Memory B cell (primary cell): ENCODE measurements around the gene TCF7.

Experiments
- ATAC-seq: fragments of 150-1000 bp; cut with Tn5 transposase; 2 replicates; pipeline ENCODE4 v1.10.0; 2021; ENCODE audit warnings: low read depth, mild to moderate bottlenecking, moderate library complexity
- DNase-seq, 2 donors: peaks; one replicate each; pipeline ENCODE4 v3.0.0; 2022; ENCODE audit warnings: low spot score in 2 of 2
- H3K27ac Mint-ChIP-seq: one replicate; pipeline ENCODE4 v1.8.0; 2022; ENCODE audit warnings: mild to moderate bottlenecking, moderate library complexity, mixed read lengths
- H3K27me3 Mint-ChIP-seq: one replicate; pipeline ENCODE4 v1.8.0; 2022; ENCODE audit warnings: mixed read lengths
- H3K36me3 Mint-ChIP-seq: one replicate; pipeline ENCODE4 v1.8.0; 2022; ENCODE audit warnings: mild to moderate bottlenecking, mixed read lengths
- H3K4me1 Mint-ChIP-seq: one replicate; pipeline ENCODE4 v1.8.0; 2022; ENCODE audit warnings: mixed read lengths
- H3K4me3 Mint-ChIP-seq: one replicate; pipeline ENCODE4 v1.8.0; 2022; ENCODE audit warnings: mild to moderate bottlenecking, moderate library complexity, mixed read lengths
- H3K9me3 Mint-ChIP-seq: one replicate; pipeline ENCODE4 v1.8.0; 2022; ENCODE audit warnings: mixed read lengths

Gene TCF7

GRCh38 chr5:134125039-134126015 lies 10.8 kb downstream of the TCF7 start:
- no peaks in the 10 kb centered on the region for H3K27me3 Mint-ChIP-seq
- peak overlapping the region; percentile 91 for H3K27ac Mint-ChIP-seq
- H3K9me3 Mint-ChIP-seq, result no peaks in the 10 kb centered on the region
- peaks cover 14% of the 10 kb centered on the region for H3K36me3 Mint-ChIP-seq
- H3K4me3 Mint-ChIP-seq, result peak overlapping the region; percentile 28
- DNase-seq, result no peak
- peaks cover 38% of the 10 kb centered on the region for H3K4me1 Mint-ChIP-seq
- ATAC-seq, result no peak

GRCh38 chr5:134127376-134127861 lies 12.9 kb downstream of the TCF7 start:
- Mint-ChIP-seq H3K4me3 (peak overlapping the region; percentile 15), H3K27me3 (no peaks in the 10 kb centered on the region), H3K9me3 (no peaks in the 10 kb centered on the region), H3K4me1 (peaks cover 46% of the 10 kb centered on the region), H3K27ac (peak overlapping the region; percentile 82), H3K36me3 (peaks cover 12% of the 10 kb centered on the region)
- ATAC-seq, result peak; percentile 50
- DNase-seq, result peak in 1 of 2 donors; percentile 32

DNA sequence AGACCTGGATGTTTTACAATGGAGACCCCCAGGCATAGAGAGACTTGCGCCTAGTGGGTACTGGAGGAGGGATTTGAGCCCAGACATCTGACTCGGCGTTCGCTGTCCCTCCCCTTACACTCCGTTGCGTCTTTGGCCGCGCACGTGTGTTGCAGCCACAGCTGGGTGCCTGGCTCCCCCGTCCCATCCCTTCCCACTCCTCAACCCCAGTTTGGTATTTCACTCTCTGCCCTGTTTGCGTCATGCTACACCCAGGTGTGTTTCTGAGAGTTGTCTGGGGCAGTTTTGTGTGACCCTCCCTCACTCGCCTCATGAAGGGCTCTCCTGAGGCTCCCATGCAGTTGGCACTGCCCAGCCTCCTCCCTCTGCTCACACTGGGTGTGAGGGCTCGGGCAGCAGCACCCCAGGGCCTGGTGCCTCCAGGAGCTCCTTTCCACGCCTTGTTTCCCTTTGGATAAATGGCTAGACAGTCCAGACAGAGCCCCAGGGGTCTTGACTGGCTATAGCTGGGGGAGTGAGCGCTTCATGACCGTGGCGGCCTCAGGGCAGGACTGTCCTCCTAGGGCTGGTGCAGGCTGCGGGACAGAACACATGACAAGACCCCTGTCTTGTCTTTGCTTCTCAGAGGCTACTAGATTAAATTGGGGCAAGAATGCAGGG lies 13.6 kb downstream of the TCF7 start:
- DNase-seq (no peak), ATAC-seq (no peak)
- H3K4me3 Mint-ChIP-seq, result no peak overlapping the region
- peak overlapping the region; percentile 82 for H3K27ac Mint-ChIP-seq
- no peaks in the 10 kb centered on the region for H3K9me3 Mint-ChIP-seq
- peaks cover 12% of the 10 kb centered on the region for H3K36me3 Mint-ChIP-seq
- peaks cover 45% of the 10 kb centered on the region for H3K4me1 Mint-ChIP-seq
- H3K27me3 Mint-ChIP-seq, result no peaks in the 10 kb centered on the region

- Mint-ChIP-seq H3K9me3 (no peaks in the 10 kb centered on the region), H3K4me1 (peaks cover 42% of the 10 kb centered on the region), H3K27ac (peak overlapping the region; percentile 50), H3K4me3 (no peak overlapping the region), H3K27me3 (no peaks in the 10 kb centered on the region), H3K36me3 (peaks cover 7% of the 10 kb centered on the region)
- DNase-seq (no peak), ATAC-seq (no peak)
Measured at GRCh38 chr5:134128648-134128995, 14.1 kb downstream of the TCF7 start.

GRCh38 chr5:134129411-134130238 lies 15.1 kb downstream of the TCF7 start:
- DNase-seq (no peak), ATAC-seq (no peak)
- Mint-ChIP-seq H3K27ac (peak overlapping the region; percentile 98), H3K9me3 (no peaks in the 10 kb centered on the region), H3K4me3 (peak overlapping the region; percentile 43), H3K27me3 (no peaks in the 10 kb centered on the region), H3K36me3 (peaks cover 8% of the 10 kb centered on the region), H3K4me1 (peaks cover 40% of the 10 kb centered on the region)

- Mint-ChIP-seq H3K36me3 (peaks cover 13% of the 10 kb centered on the region), H3K27ac (peak overlapping the region; percentile 98), H3K9me3 (no peaks in the 10 kb centered on the region), H3K27me3 (no peaks in the 10 kb centered on the region), H3K4me1 (peaks cover 44% of the 10 kb centered on the region), H3K4me3 (peak overlapping the region; percentile 21)
- ATAC-seq (no peak), DNase-seq (no peak)
Measured at GRCh38 chr5:134130239-134130945, 15.9 kb downstream of the TCF7 start.

- H3K9me3 Mint-ChIP-seq, result no peaks in the 10 kb centered on the region
- ATAC-seq (no peak), DNase-seq (no peak)
- peaks cover 44% of the 10 kb centered on the region for H3K4me1 Mint-ChIP-seq
- no peak overlapping the region for H3K4me3 Mint-ChIP-seq
- H3K27ac Mint-ChIP-seq, result peak overlapping the region; percentile 98
- H3K27me3 Mint-ChIP-seq, result no peaks in the 10 kb centered on the region
- peaks cover 18% of the 10 kb centered on the region for H3K36me3 Mint-ChIP-seq
Measured at GRCh38 chr5:134131165-134131564, 16.7 kb downstream of the TCF7 start.

- Mint-ChIP-seq H3K9me3 (no peaks in the 10 kb centered on the region), H3K27me3 (no peaks in the 10 kb centered on the region), H3K4me3 (peak overlapping the region; percentile 51), H3K27ac (peak overlapping the region; percentile 98), H3K4me1 (peaks cover 44% of the 10 kb centered on the region), H3K36me3 (peaks cover 18% of the 10 kb centered on the region)
- no peak for ATAC-seq
- no peak for DNase-seq
Measured at GRCh38 chr5:134131578-134132350, 17.3 kb downstream of the TCF7 start.

DNA sequence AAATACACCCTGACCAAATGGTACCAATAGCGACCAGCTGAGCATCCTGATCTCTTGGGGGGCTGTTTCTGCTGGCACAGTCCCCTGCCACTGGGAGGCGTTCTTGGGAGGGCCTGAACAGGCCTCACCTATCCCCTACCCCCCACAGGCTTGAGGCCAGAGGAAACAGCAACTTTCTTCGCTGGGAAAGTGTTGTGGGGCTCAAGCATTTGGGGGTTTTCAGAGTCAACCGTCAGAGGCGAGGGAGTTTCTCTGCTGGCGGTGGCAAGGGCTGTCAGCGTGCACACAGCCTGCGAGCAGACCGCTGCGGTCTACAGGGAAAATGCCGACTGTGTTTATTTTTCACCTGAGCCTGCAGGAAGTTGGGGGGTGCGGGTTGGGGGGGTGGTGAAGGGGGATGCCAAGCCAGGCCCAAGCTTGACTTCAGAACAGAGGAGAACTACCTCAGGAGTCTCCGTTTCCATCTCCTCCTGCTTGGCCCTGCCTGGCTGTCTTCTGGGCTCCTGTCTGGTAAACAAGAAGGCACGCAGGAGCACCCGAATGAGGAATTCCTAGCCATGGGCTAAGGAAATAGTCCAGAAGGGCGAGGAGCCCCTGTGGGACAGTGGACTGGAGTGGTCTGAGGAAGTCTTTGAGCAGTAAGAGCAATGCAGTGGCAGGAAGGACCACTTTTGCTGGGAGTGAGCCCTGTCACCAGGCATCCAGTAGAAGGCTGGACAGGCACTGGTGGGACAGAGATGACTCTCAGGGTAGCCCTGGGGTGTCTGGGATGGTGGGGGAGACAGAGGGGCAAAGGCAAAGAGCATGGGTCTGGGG lies 18.1 kb downstream of the TCF7 start:
- DNase-seq, result peak; percentile 56 to 77

DNA sequence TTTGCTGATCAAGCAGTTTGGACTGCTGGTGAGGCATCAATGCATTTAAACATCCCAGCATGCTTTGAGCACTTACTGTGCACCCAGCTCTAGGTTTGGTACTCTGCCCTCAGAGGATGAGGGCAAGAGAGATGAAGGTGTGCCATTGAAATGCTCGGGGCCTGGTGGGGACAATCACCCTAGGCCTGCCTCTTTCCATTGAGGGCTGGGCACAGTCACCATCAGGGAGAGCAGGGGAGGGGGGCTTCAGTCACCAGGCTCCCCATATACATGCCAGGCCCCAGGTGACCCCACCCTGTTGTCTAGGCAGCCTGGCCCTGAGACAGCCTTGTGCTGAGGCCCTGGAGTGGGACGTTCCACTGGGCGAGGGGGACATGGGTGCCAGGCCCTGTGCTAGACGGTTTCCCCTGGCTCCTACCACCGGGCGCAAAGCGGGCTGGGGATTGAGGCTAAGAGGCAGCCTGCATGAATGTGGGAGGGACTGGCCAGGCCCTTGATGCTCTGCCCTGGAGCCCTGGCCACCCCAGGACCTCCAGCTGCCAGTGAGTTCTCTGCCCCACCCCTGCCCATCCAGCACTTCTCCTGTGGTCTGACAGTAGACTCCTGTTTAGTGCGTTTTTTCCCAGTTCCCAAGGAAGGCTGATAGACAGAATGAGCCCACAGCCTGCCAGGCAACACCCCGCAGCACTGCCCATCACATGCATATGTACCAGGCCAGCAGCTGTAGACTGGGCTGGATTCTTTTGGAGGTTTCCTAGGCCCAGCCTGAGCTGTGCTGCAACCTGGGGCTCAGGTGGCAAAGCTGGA lies 18.9 kb downstream of the TCF7 start:
- peaks cover 18% of the 10 kb centered on the region for H3K36me3 Mint-ChIP-seq
- no peaks in the 10 kb centered on the region for H3K9me3 Mint-ChIP-seq
- peak overlapping the region; percentile 98 for H3K27ac Mint-ChIP-seq
- no peak for DNase-seq
- peaks cover 44% of the 10 kb centered on the region for H3K4me1 Mint-ChIP-seq
- H3K4me3 Mint-ChIP-seq, result peak overlapping the region; percentile 51
- H3K27me3 Mint-ChIP-seq, result no peaks in the 10 kb centered on the region
- no peak for ATAC-seq

More for the DNA sequence above, 18.1 kb downstream of the TCF7 start:
- peak; percentile 93 for ATAC-seq
- H3K27me3 Mint-ChIP-seq, result no peaks in the 10 kb centered on the region
- H3K4me1 Mint-ChIP-seq, result peaks cover 42% of the 10 kb centered on the region
- peak overlapping the region; percentile 51 for H3K4me3 Mint-ChIP-seq
- peaks cover 18% of the 10 kb centered on the region for H3K36me3 Mint-ChIP-seq
- peak overlapping the region; percentile 98 for H3K27ac Mint-ChIP-seq
- no peaks in the 10 kb centered on the region for H3K9me3 Mint-ChIP-seq

DNA sequence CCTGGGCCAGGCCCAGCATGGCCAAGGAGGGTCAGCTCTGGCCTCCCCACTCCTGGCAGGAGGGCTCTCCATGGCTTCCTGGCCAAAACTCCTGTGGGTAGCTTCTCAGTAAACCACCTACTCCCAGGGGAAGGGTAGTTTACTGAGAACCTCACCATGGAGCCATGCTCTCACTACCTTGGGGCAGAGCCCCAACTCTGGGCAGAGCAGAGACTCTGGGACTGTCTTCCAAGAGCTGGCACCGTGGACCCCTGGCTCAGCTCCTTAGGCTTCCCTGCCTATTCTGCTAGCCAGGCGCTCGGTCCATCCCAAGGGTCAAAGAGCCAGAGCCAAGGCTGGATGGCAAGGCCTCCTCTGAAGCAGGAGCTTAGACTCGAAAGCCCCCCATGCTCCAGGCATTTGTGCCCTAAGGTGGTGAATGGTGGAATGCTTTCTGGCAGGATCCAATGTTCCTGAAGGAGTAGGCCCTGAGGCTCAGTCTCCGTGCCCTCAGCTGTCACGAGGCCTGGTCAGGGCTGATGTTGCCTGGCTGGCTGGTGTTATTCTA lies 19.6 kb downstream of the TCF7 start:
- peaks cover 50% of the 10 kb centered on the region for H3K4me1 Mint-ChIP-seq
- ATAC-seq (no peak), DNase-seq (no peak)
- no peaks in the 10 kb centered on the region for H3K9me3 Mint-ChIP-seq
- peaks cover 19% of the 10 kb centered on the region for H3K36me3 Mint-ChIP-seq
- H3K4me3 Mint-ChIP-seq, result no peak overlapping the region
- H3K27me3 Mint-ChIP-seq, result no peaks in the 10 kb centered on the region
- H3K27ac Mint-ChIP-seq, result peak overlapping the region; percentile 98
